ENCODE data around the gene PRICKLE1. TPM values are rescaled to one million over a fixed set of nuclear protein-coding genes. Genes with fewer than 3 reads are reported as not detected.

The PRICKLE1 gene
- total and polyA plus RNA-seq, 2 of the 4 experiments (the other 2 are of a cell fraction) = 21.3 to 21.7 TPM

DNA sequence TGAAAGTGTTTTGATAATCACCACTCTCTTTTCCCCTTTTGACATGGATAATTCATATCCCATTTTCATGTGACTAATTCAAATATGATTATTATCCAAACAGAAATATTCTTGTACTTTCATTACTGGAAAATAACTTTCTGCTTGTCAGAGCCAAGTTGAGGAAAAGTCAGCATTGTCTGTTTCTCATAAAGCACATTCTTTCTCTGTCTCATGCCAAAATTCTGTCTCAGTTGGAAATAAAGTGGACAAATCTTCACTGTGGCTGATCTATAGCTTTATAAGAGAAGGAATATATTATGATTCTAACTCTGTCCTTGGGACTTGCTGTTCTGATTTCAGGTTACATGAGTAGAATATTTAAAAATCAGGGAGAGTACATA is 22.7 kb upstream of the PRICKLE1 start:
- no peak overlapping the region for H2BK15ac ChIP-seq (ENCODE audit: low read depth, low read length)
- no peak overlapping the region for H3K56ac ChIP-seq (ENCODE audit: extremely low read depth, insufficient read depth, low read length)
- CTCF ChIA-PET = no interaction called here
- no peak overlapping the region for H3K18ac ChIP-seq (ENCODE audit: low read depth, low read length)
- no peak overlapping the region for H2BK120ac ChIP-seq (ENCODE audit: low read depth, low read length)
- H3K9ac ChIP-seq (ENCODE audit: low read depth, low read length) = no peak overlapping the region
- H3K4me2 ChIP-seq (ENCODE audit: low read depth, low read length) = no peak overlapping the region
- TF ChIP-seq CHD1 (IDR thresholded peaks at IDR 0.05; ENCODE audit: low read depth, low read length) (no peak), MAFK (IDR thresholded peaks at IDR 0.05; ENCODE audit: low read depth, low read length) (no peak), NFE2L2 (IDR thresholded peaks at IDR 0.05; ENCODE audit: low read depth, low read length) (no peak), RCOR1 (IDR thresholded peaks at IDR 0.05; ENCODE audit: insufficient replicate concordance, low read length) (no peak), MAZ (IDR thresholded peaks at IDR 0.05; ENCODE audit: borderline replicate concordance, low read depth, low read length) (no peak), FOS (IDR thresholded peaks at IDR 0.05; ENCODE audit: low read depth, low read length) (no peak), POLR2A (IDR thresholded peaks at IDR 0.05; ENCODE audit: low read depth, low read length) (no peak), RFX5 (IDR thresholded peaks at IDR 0.05; ENCODE audit: low read depth, low read length) (no peak), BHLHE40 (IDR thresholded peaks at IDR 0.05; ENCODE audit: low read depth, low read length) (no peak), SMC3 (IDR thresholded peaks at IDR 0.05; ENCODE audit: low read depth, low read length) (no peak), RAD21 (IDR thresholded peaks at IDR 0.05; ENCODE audit: low read length) (no peak)
- TF ChIP-seq, protein P1, sequence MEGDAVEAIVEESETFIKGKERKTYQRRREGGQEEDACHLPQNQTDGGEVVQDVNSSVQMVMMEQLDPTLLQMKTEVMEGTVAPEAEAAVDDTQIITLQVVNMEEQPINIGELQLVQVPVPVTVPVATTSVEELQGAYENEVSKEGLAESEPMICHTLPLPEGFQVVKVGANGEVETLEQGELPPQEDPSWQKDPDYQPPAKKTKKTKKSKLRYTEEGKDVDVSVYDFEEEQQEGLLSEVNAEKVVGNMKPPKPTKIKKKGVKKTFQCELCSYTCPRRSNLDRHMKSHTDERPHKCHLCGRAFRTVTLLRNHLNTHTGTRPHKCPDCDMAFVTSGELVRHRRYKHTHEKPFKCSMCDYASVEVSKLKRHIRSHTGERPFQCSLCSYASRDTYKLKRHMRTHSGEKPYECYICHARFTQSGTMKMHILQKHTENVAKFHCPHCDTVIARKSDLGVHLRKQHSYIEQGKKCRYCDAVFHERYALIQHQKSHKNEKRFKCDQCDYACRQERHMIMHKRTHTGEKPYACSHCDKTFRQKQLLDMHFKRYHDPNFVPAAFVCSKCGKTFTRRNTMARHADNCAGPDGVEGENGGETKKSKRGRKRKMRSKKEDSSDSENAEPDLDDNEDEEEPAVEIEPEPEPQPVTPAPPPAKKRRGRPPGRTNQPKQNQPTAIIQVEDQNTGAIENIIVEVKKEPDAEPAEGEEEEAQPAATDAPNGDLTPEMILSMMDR (conservative IDR thresholded peaks at IDR 0.05; ENCODE audit: low read depth, low read length) = no peak
- TF ChIP-seq, protein P2, sequence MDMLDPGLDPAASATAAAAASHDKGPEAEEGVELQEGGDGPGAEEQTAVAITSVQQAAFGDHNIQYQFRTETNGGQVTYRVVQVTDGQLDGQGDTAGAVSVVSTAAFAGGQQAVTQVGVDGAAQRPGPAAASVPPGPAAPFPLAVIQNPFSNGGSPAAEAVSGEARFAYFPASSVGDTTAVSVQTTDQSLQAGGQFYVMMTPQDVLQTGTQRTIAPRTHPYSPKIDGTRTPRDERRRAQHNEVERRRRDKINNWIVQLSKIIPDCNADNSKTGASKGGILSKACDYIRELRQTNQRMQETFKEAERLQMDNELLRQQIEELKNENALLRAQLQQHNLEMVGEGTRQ (IDR thresholded peaks at IDR 0.05; ENCODE audit: low read depth, low read length) = no peak
- no peak overlapping the region for H2AFZ ChIP-seq (replicated peaks; ENCODE audit: low read length, poor library complexity)
- no peak overlapping the region for H4K8ac ChIP-seq (ENCODE audit: low read depth in 2 of 2, low read length in 2 of 2)
- POLR2A ChIA-PET (ENCODE audit: unreplicated experiment) = no interaction called here
- H2AK9ac ChIP-seq (replicated peaks; ENCODE audit: low read depth, low read length, poor library complexity) = no peak overlapping the region
- intact Hi-C loops (cut with micrococcal nuclease) (no loop called here), in situ Hi-C loops (cut with MboI; ENCODE audit: low sequenced_read_pairs) (no loop called here), dilution Hi-C loops (cut with HindIII; ENCODE audit: low sequenced_read_pairs, unreplicated experiment) (no loop called here)
- ATAC-seq (ENCODE audit: low read depth) (no peak), DNase-seq (no peak)
- no peak overlapping the region for H3K14ac ChIP-seq (replicated peaks; ENCODE audit: low read depth, low read length)
- H3K27ac ChIP-seq (ENCODE audit: insufficient read depth, low read length) = no peak overlapping the region
- no peak overlapping the region for H2BK5ac ChIP-seq (ENCODE audit: low read depth, low read length, poor library complexity, severe bottlenecking)
- H3K36me3 ChIP-seq (ENCODE audit: control insufficient read depth, insufficient read depth, low read length) = no peaks in the 10 kb centered on the region
- no peak overlapping the region for H3K4ac ChIP-seq (ENCODE audit: low read depth, low read length)
- H4K5ac ChIP-seq (ENCODE audit: low read depth, low read length) = no peak overlapping the region
- no peak overlapping the region for H2BK20ac ChIP-seq (ENCODE audit: low read depth, low read length)
- peaks cover 3% of the 10 kb centered on the region; the same call in 1 of the 2 replicates for H3K27me3 ChIP-seq (ENCODE audit: control insufficient read depth, insufficient read depth, low read length)
- H2AK5ac ChIP-seq (ENCODE audit: low read depth, low read length) = no peak overlapping the region
- no peaks in the 10 kb centered on the region for H3K9me1 ChIP-seq (ENCODE audit: insufficient read depth, low read length)
- no peak overlapping the region for H3K23ac ChIP-seq (ENCODE audit: low read depth, low read length)
- H3K4me3 ChIP-seq (ENCODE audit: insufficient read depth, low read depth, low read length) = no peak overlapping the region
- no TSS peak for BruUV-seq (replicated peaks)
- no peaks in the 10 kb centered on the region for H3K79me1 ChIP-seq (ENCODE audit: low read depth in 1 of 2, low read length in 2 of 2)
- H4K20me1 ChIP-seq (ENCODE audit: insufficient read depth, low read length) = no peaks in the 10 kb centered on the region
- peaks cover 3% of the 10 kb centered on the region; the same call in 1 of the 2 replicates for H3K4me1 ChIP-seq (ENCODE audit: control insufficient read depth, insufficient read depth, low read length)
- no peak overlapping the region for H4K91ac ChIP-seq (ENCODE audit: insufficient read depth, low read depth, low read length)
- no peaks in the 10 kb centered on the region for H3K9me3 ChIP-seq (ENCODE audit: control insufficient read depth, insufficient read depth, low read length)
